Neural cell (in vitro differentiated cells): ENCODE results near the gene MYBPC3. TPM values are rescaled to one million over a fixed set of nuclear protein-coding genes. Genes with fewer than 3 reads are reported as not detected.

Experiments used
- H2AFZ ChIP-seq: fragments of 200-600, 300-800 bp; sonication (generic), shearing (Covaris generic); 2 replicates; pipeline ENCODE4 v1.6.0; 2014; ENCODE audit warnings: low read depth, mild to moderate bottlenecking, antibody characterized with exemption, low read length, moderate library complexity
- H3F3A ChIP-seq: fragments of 200-600 bp; shearing (Covaris generic); 2 replicates; pipeline ENCODE4 v1.6.1; 2016; ENCODE audit warnings: mild to moderate bottlenecking, moderate library complexity, mixed read lengths, antibody characterized with exemption, low read length; ENCODE audit not compliant: insufficient read depth, poor library complexity, severe bottlenecking
- H3K27ac ChIP-seq: fragments of 200-600, 300-800 bp; sonication (generic), shearing (Covaris generic); 2 replicates; pipeline ENCODE4 v1.5.1; 2014; ENCODE audit warnings: mild to moderate bottlenecking, low read length, moderate library complexity
- H3K27me3 ChIP-seq: fragments of 300-800, 200-600 bp; sonication (generic), shearing (Covaris generic); 2 replicates; pipeline ENCODE4 v1.6.0; 2014; ENCODE audit warnings: mild to moderate bottlenecking, low read depth, low read length, moderate library complexity; ENCODE audit not compliant: insufficient read depth
- H3K36me3 ChIP-seq: fragments of 300-800, 200-600 bp; sonication (generic), shearing (Covaris generic); 2 replicates; pipeline ENCODE4 v1.5.1; 2014; ENCODE audit warnings: mild to moderate bottlenecking, antibody characterized with exemption, low read length, moderate library complexity; ENCODE audit not compliant: insufficient read depth
- H3K4me2 ChIP-seq: fragments of 300-800, 200-600 bp; sonication (generic), shearing (Covaris generic); 2 replicates; pipeline ENCODE4 v1.6.0; 2014; ENCODE audit warnings: mild to moderate bottlenecking, low read length
- H3K4me3 ChIP-seq: fragments of 300-800, 200-600 bp; sonication (generic), shearing (Covaris generic); 2 replicates; pipeline ENCODE4 v1.5.1; 2014; ENCODE audit warnings: mild to moderate bottlenecking, low read length, moderate library complexity
- H3K79me2 ChIP-seq: fragments of 200-600 bp; shearing (Covaris generic); replicated peaks from 2 replicates; pipeline ENCODE4 v1.6.0; 2014; ENCODE audit warnings: mild to moderate bottlenecking, low read length, moderate library complexity; ENCODE audit not compliant: insufficient read depth
- H3K9ac ChIP-seq: fragments of 300-800, 200-600 bp; sonication (generic), shearing (Covaris generic); 2 replicates; pipeline ENCODE4 v1.6.1; 2016; ENCODE audit warnings: mild to moderate bottlenecking, low read length, mixed read lengths
- H3K9me2 ChIP-seq: fragments of 200-600 bp; shearing (Covaris generic); 2 replicates; pipeline ENCODE4 v1.6.1; 2016; ENCODE audit warnings: mild to moderate bottlenecking, low read length, mixed read lengths; ENCODE audit not compliant: insufficient read depth
- H3K9me3 ChIP-seq: fragments of 200-600, 300-800 bp; sonication (generic), shearing (Covaris generic); 2 replicates; pipeline ENCODE4 v1.6.1; 2016; ENCODE audit warnings: mild to moderate bottlenecking, mixed run types, low read length, moderate library complexity, mixed read lengths
- H4K20me1 ChIP-seq: fragments of 200-600 bp; shearing (Covaris generic); 2 replicates; pipeline ENCODE4 v1.6.1; 2016; ENCODE audit warnings: mild to moderate bottlenecking, mixed run types; ENCODE audit not compliant: insufficient read depth
- EP300 ChIP-seq: fragments of 450-650 bp; conservative IDR thresholded peaks from 2 replicates; pipeline ENCODE4 v1.6.1; 2014; ENCODE audit warnings: antibody characterized with exemption, mild to moderate bottlenecking, moderate library complexity; ENCODE audit not compliant: poor library complexity, severe bottlenecking
- EZH2 ChIP-seq: fragments of 200-600, 300-800 bp; shearing (Covaris generic), sonication (generic); IDR thresholded peaks from 2 replicates; pipeline ENCODE4 v1.6.1; 2014; ENCODE audit warnings: antibody characterized with exemption, low read length, borderline replicate concordance, mild to moderate bottlenecking; ENCODE audit not compliant: insufficient read depth, poor library complexity, severe bottlenecking
- MXI1 ChIP-seq: fragments of 450-650 bp; conservative IDR thresholded peaks from 2 replicates; pipeline ENCODE4 v1.6.1; 2014; ENCODE audit warnings: antibody characterized with exemption, mild to moderate bottlenecking; ENCODE audit not compliant: poor library complexity, severe bottlenecking
- POLR2AphosphoS5 ChIP-seq: IDR thresholded peaks from 2 replicates; pipeline ENCODE4 v1.6.1; 2012
- RAD21 ChIP-seq: fragments of 450-650 bp; conservative IDR thresholded peaks from 2 replicates; pipeline ENCODE4 v1.6.1; 2014; ENCODE audit warnings: antibody characterized with exemption, mild to moderate bottlenecking, moderate library complexity
- SMC3 ChIP-seq: fragments of 450-650 bp; conservative IDR thresholded peaks from 2 replicates; pipeline ENCODE4 v1.6.1; 2014; ENCODE audit warnings: antibody characterized with exemption, mild to moderate bottlenecking, moderate library complexity; ENCODE audit not compliant: poor library complexity
- TAF1 ChIP-seq: IDR thresholded peaks from 2 replicates; pipeline ENCODE4 v1.6.1; 2012; ENCODE audit warnings: low read depth
- polyA plus RNA-seq: library from polyadenylated mRNA; depleted of rRNA; stranded (reverse); fragments of >200 nt; gene quantifications from 2 replicates; pipeline ENCODE4 v1.2.3, GENCODE V29; 2014
- TF ChIP-seq, protein P1 (sequence below): IDR thresholded peaks from 2 replicates; pipeline ENCODE4 v1.6.1; 2012; ENCODE audit warnings: borderline replicate concordance
- TF ChIP-seq, protein P2 (sequence below): fragments of 450-650 bp; IDR thresholded peaks from 2 replicates; pipeline ENCODE4 v1.5.1; 2014; ENCODE audit warnings: antibody characterized with exemption, mild to moderate bottlenecking, moderate library complexity; ENCODE audit not compliant: poor library complexity, severe bottlenecking

Gene MYBPC3
- polyA plus RNA-seq, 1 donor from 2014 or later = not detected

DNA sequence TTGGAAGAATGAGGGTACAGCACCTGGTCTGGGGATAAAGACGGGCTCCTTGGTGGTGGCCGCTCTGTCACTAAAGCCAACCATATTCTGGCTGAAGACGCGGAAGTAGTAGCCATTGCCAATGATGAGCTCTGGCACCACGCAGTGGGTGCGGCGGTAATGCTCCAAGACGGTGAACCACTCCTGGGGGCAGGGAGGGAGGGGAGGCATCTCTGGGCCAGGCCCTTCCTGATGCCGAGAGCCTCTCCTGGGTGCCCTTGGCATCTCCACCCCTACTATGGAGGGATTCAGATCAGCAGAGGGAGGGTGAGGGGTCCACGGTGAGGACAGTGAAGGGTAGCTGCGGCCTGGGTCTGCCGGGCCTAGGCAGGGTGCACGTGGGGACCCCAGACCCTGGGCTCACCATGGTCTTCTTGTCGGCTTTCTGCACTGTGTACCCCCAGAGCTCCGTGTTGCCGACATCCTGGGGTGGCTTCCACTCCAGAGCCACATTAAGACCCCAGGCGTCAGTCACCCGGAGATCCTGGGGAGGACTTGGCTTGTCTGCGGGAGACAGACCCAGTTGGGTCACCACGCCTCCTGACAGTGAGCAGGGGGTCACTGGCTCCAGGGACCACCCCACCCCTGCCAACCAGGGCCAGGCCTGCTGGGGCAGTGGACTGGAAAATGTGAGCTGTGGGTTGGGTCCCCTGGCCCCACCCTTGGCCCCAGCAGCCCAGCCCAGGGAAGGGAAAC, 19.5 kb downstream of the MYBPC3 start:
- Histone ChIP-seq H3K36me3 (no peaks in the 10 kb centered on the region), H4K20me1 (no peaks in the 10 kb centered on the region), H3K9me3 (no peaks in the 10 kb centered on the region), H3K79me2 (no peaks in the 10 kb centered on the region), H3K4me2 (no peak overlapping the region), H3K4me3 (no peak overlapping the region), H3K9me2 (no peaks in the 10 kb centered on the region), H3K9ac (no peak overlapping the region), H3K27me3 (no peaks in the 10 kb centered on the region), H3F3A (no peaks in the 10 kb centered on the region), H3K27ac (no peak overlapping the region), H2AFZ (no peak overlapping the region)
- TF ChIP-seq, protein P1, sequence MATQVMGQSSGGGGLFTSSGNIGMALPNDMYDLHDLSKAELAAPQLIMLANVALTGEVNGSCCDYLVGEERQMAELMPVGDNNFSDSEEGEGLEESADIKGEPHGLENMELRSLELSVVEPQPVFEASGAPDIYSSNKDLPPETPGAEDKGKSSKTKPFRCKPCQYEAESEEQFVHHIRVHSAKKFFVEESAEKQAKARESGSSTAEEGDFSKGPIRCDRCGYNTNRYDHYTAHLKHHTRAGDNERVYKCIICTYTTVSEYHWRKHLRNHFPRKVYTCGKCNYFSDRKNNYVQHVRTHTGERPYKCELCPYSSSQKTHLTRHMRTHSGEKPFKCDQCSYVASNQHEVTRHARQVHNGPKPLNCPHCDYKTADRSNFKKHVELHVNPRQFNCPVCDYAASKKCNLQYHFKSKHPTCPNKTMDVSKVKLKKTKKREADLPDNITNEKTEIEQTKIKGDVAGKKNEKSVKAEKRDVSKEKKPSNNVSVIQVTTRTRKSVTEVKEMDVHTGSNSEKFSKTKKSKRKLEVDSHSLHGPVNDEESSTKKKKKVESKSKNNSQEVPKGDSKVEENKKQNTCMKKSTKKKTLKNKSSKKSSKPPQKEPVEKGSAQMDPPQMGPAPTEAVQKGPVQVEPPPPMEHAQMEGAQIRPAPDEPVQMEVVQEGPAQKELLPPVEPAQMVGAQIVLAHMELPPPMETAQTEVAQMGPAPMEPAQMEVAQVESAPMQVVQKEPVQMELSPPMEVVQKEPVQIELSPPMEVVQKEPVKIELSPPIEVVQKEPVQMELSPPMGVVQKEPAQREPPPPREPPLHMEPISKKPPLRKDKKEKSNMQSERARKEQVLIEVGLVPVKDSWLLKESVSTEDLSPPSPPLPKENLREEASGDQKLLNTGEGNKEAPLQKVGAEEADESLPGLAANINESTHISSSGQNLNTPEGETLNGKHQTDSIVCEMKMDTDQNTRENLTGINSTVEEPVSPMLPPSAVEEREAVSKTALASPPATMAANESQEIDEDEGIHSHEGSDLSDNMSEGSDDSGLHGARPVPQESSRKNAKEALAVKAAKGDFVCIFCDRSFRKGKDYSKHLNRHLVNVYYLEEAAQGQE = no peak
- TF ChIP-seq EZH2 (no peak), EP300 (no peak), SMC3 (no peak), RAD21 (no peak), TAF1 (no peak), POLR2AphosphoS5 (no peak), MXI1 (no peak)
- TF ChIP-seq, protein P2, sequence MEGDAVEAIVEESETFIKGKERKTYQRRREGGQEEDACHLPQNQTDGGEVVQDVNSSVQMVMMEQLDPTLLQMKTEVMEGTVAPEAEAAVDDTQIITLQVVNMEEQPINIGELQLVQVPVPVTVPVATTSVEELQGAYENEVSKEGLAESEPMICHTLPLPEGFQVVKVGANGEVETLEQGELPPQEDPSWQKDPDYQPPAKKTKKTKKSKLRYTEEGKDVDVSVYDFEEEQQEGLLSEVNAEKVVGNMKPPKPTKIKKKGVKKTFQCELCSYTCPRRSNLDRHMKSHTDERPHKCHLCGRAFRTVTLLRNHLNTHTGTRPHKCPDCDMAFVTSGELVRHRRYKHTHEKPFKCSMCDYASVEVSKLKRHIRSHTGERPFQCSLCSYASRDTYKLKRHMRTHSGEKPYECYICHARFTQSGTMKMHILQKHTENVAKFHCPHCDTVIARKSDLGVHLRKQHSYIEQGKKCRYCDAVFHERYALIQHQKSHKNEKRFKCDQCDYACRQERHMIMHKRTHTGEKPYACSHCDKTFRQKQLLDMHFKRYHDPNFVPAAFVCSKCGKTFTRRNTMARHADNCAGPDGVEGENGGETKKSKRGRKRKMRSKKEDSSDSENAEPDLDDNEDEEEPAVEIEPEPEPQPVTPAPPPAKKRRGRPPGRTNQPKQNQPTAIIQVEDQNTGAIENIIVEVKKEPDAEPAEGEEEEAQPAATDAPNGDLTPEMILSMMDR = no peak

DNA sequence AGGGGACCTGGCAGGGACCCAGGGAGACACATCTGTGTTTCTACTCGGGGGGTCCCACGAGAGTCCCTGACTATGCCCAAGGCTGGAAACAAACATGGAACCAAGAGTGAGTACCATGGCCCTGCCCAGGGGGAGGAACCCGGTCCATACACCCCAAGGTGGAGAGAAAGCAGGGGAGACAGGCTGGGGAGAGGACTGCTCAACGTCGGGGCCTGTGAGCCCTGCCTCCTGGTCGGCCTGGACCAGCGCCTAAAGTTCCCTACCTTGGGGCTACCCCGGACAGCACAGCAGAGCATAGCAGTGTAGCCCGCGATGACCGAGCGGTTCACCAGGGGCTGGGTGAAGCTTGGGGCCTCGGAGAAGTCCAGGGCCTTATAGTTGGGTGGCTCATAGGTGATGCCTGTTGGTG, 20.2 kb downstream of the MYBPC3 start:
- H3F3A ChIP-seq = no peaks in the 10 kb centered on the region
- no peak overlapping the region for H3K9ac ChIP-seq
- H4K20me1 ChIP-seq = no peaks in the 10 kb centered on the region
- TF ChIP-seq SMC3 (no peak), EZH2 (no peak), POLR2AphosphoS5 (no peak), TAF1 (no peak), RAD21 (no peak), EP300 (no peak), MXI1 (no peak)
- TF ChIP-seq, protein P2 = no peak
- TF ChIP-seq, protein P1 = no peak
- no peaks in the 10 kb centered on the region for H3K36me3 ChIP-seq
- no peak overlapping the region for H3K4me3 ChIP-seq
- no peaks in the 10 kb centered on the region for H3K9me3 ChIP-seq
- no peak overlapping the region for H2AFZ ChIP-seq
- H3K4me2 ChIP-seq = no peak overlapping the region
- H3K79me2 ChIP-seq = no peaks in the 10 kb centered on the region
- H3K9me2 ChIP-seq = no peaks in the 10 kb centered on the region
- no peak overlapping the region for H3K27ac ChIP-seq
- no peaks in the 10 kb centered on the region for H3K27me3 ChIP-seq
